K562 (cell line): ENCODE data around the gene NT5C3B. TPM values are rescaled to one million over a fixed set of nuclear protein-coding genes. Genes with fewer than 3 reads are reported as not detected.

Experiments
- IRF9 ChIP-seq: fragments of 450-650 bp; IDR thresholded peaks from 2 replicates; pipeline ENCODE4 v1.6.1; 2016; ENCODE audit warnings: missing biosample characterization, missing genetic modification characterization
- LCOR ChIP-seq: sonication (generic); formaldehyde crosslinking; IDR thresholded peaks from 2 replicates; pipeline ENCODE4 v1.8.0; 2022; ENCODE audit warnings: mild to moderate bottlenecking, missing genetic modification reagents
- MAFF ChIP-seq: IDR thresholded peaks from 2 replicates; pipeline ENCODE4 v1.6.1; 2012; ENCODE audit warnings: low read length, improper control_type of control experiment
- MED1 ChIP-seq: sonication (generic); formaldehyde crosslinking; IDR thresholded peaks from 2 replicates; pipeline ENCODE4 v1.8.1; 2023; ENCODE audit warnings: missing genetic modification reagents, borderline replicate concordance
- MLLT1 ChIP-seq, 2 experiments: fragments of 450-650 bp; IDR thresholded peaks; 2 replicates each; pipeline ENCODE4 v1.6.1; 2016
- MTA1 ChIP-seq: fragments of 450-650 bp; IDR thresholded peaks from 2 replicates; pipeline ENCODE4 v1.6.1; 2017; ENCODE audit warnings: borderline replicate concordance
- NFE2L1 ChIP-seq: fragments of 450-650 bp; IDR thresholded peaks from 2 replicates; pipeline ENCODE4 v1.6.1; 2016; ENCODE audit warnings: missing genetic modification characterization, low read depth, mild to moderate bottlenecking, missing compliant biosample characterization, moderate library complexity, borderline replicate concordance
- POLR2B ChIP-seq: fragments of 450-650 bp; IDR thresholded peaks from 2 replicates; pipeline ENCODE4 v1.6.1; 2018; ENCODE audit warnings: low read depth; ENCODE audit not compliant: partially characterized antibody
- RCOR1 ChIP-seq, 2 experiments: IDR thresholded peaks; 2 replicates each; pipeline ENCODE4 v1.6.1; 2012; ENCODE audit warnings: low read depth in 2 of 2, low read length in 2 of 2, borderline replicate concordance in 1 of 2, improper control_type of control experiment in 1 of 2
- SMAD2 ChIP-seq: fragments of 150-350 bp; IDR thresholded peaks from 2 replicates; pipeline ENCODE4 v1.6.1; 2014; ENCODE audit warnings: low read depth, mild to moderate bottlenecking, low read length
- SMARCE1 ChIP-seq: fragments of 450-650 bp; IDR thresholded peaks from 2 replicates; pipeline ENCODE4 v1.7.1; 2016; ENCODE audit warnings: mild to moderate bottlenecking
- TCF3 ChIP-seq: sonication (generic); formaldehyde crosslinking; IDR thresholded peaks from 2 replicates; pipeline ENCODE4 v1.4.0; 2020; ENCODE audit warnings: mild to moderate bottlenecking, missing genetic modification reagents
- WHSC1 ChIP-seq: IDR thresholded peaks from one replicate; pipeline ENCODE4 v1.6.1; 2012; ENCODE audit warnings: low read length, control low read depth, inconsistent platforms
- ZBTB17 ChIP-seq: fragments of 450-650 bp; formaldehyde crosslinking; IDR thresholded peaks from 2 replicates; pipeline ENCODE4 v1.4.0; 2020; ENCODE audit warnings: mild to moderate bottlenecking
- ZFP91 ChIP-seq: sonication (generic); formaldehyde crosslinking; IDR thresholded peaks from 2 replicates; pipeline ENCODE4 v1.8.0; 2022; ENCODE audit warnings: mild to moderate bottlenecking, missing genetic modification reagents
- ZNF778 ChIP-seq: fragments of 450-650 bp; formaldehyde crosslinking; IDR thresholded peaks from 2 replicates; pipeline ENCODE4 v1.4.0; 2020; ENCODE audit warnings: mild to moderate bottlenecking, moderate library complexity
- polyA plus RNA-seq, 8 experiments: library from polyadenylated mRNA; depleted of rRNA in 4 of 8; stranded (reverse) in 5 of 8; unstranded in 3 of 8; fragments of >200 nt; fragmentation: Nextera tagmentation in 2 of 8; fragmentation: Illumina TruSeq in 1 of 8; extraction: Ambion mirVana in 2 of 8; extraction: Trizol in 1 of 8; gene quantifications; 2 replicates each; pipeline versions ENCODE4 v1.2.1 to v1.2.3, GENCODE V29; 2011 to 2014; ENCODE audit warnings: inconsistent platforms in 1 of 8, missing spikeins in 1 of 8
- total RNA-seq, 7 experiments: library from RNA; depleted of rRNA in 6 of 7; stranded (reverse); fragments of >200 nt in 6 of 7; fragmentation: Illumina TruSeq in 2 of 7; extraction: Trizol in 2 of 7; gene quantifications; 2 replicates each; pipeline versions ENCODE4 v1.2.1 to v1.2.3, GENCODE V29; 2011 to 2021; ENCODE audit warnings: low replicate concordance in 1 of 7
- TF ChIP-seq, protein P1 (sequence below), 2 experiments: IDR thresholded peaks; 2 replicates each; pipeline ENCODE4 v1.6.1; 2011; ENCODE audit warnings: borderline replicate concordance in 1 of 2, control low read depth in 1 of 2, low read depth in 1 of 2, low read length in 1 of 2, mild to moderate bottlenecking in 1 of 2, mixed read lengths in 1 of 2, moderate library complexity in 1 of 2; ENCODE audit not compliant: insufficient read depth in 1 of 2, insufficient read length in 1 of 2, poor library complexity in 1 of 2, severe bottlenecking in 1 of 2; ENCODE audit errors: extremely low read depth in 1 of 2
- TF ChIP-seq, protein P2 (sequence below): fragments of 250-450 bp; sonication (Bioruptor Pico); IDR thresholded peaks from 2 replicates; pipeline ENCODE4 v1.5.0; 2021; ENCODE audit warnings: mild to moderate bottlenecking, moderate library complexity

The NT5C3B gene
- total and polyA plus RNA-seq, 9 of the 15 experiments (the other 6 are each of a cell fraction or from before 2014, with no cell fraction given): 2.0 to 166 (median 85.0) TPM

DNA sequence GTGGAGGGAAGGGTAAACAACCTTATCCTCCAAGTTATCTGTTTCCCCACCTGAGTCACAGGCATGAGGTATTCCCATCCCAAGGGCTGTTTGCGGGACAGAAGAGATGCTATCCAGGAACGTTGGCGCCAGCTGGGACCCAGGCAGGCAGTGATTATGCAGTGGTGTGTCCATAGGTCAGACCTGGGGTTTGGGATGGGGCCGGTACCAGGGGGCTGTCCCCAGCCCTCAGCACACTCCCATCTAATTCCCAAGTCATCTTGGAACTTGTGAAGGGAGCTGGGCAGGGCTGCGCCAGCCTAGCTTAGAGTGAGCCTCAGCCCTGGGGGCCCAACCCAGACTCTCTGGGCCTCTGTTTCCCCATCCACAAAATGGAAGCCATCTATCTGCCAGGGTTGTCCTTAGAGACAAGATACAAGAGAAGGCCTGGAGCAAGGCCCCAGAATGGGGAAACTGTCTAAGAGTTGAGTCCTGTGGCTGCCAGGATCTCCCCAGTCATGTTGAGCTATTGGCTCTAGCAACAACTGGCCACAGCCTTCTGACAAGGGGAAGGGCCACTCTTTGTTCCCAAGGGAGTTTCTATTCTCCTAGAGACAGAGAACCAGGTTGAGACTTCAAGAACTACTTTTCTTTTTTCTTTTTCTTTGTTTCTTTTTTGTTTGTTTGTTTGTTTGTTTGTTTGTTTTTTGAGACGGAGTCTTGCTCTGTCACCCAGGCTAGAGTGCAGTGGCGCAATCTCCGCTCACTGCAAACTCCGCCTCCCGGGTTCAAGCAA, 39.7 kb downstream of the NT5C3B start (continued):
- TF ChIP-seq LCOR (no peak), IRF9 (tag) (no peak), RCOR1 (IDR thresholded peaks at IDR 0.05; ENCODE audit: borderline replicate concordance in 1 of 2, low read depth in 2 of 2, low read length in 2 of 2) (peak in 1 of 2 experiments; percentile 33; a peak in 1 of 4 replicates), MLLT1 (IDR thresholded peaks at IDR 0.05) (no peak), MTA1 (no peak), NFE2L1 (no peak), SMAD2 (no peak), WHSC1 (no peak), TCF3 (CRISPR knock-in tag) (peak; percentile 17; the same call in 1 of the 2 replicates), POLR2B (no peak), SMARCE1 (0 out of 2 replicates have a peak, but pooled peaks have one; percentile 47), MAFF (no peak), MED1 (CRISPR knock-in tag) (no peak), ZBTB17 (no peak), ZNF778 (CRISPR knock-in tag) (no peak), ZFP91 (no peak)
- TF ChIP-seq, protein P1, sequence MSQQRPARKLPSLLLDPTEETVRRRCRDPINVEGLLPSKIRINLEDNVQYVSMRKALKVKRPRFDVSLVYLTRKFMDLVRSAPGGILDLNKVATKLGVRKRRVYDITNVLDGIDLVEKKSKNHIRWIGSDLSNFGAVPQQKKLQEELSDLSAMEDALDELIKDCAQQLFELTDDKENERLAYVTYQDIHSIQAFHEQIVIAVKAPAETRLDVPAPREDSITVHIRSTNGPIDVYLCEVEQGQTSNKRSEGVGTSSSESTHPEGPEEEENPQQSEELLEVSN (IDR thresholded peaks at IDR 0.05; ENCODE audit: borderline replicate concordance in 1 of 2, extremely low read depth in 1 of 2, insufficient read depth in 1 of 2, insufficient read length in 1 of 2, low read depth in 1 of 2, low read length in 1 of 2, poor library complexity in 1 of 2, severe bottlenecking in 1 of 2): no peak
- TF ChIP-seq, protein P2, sequence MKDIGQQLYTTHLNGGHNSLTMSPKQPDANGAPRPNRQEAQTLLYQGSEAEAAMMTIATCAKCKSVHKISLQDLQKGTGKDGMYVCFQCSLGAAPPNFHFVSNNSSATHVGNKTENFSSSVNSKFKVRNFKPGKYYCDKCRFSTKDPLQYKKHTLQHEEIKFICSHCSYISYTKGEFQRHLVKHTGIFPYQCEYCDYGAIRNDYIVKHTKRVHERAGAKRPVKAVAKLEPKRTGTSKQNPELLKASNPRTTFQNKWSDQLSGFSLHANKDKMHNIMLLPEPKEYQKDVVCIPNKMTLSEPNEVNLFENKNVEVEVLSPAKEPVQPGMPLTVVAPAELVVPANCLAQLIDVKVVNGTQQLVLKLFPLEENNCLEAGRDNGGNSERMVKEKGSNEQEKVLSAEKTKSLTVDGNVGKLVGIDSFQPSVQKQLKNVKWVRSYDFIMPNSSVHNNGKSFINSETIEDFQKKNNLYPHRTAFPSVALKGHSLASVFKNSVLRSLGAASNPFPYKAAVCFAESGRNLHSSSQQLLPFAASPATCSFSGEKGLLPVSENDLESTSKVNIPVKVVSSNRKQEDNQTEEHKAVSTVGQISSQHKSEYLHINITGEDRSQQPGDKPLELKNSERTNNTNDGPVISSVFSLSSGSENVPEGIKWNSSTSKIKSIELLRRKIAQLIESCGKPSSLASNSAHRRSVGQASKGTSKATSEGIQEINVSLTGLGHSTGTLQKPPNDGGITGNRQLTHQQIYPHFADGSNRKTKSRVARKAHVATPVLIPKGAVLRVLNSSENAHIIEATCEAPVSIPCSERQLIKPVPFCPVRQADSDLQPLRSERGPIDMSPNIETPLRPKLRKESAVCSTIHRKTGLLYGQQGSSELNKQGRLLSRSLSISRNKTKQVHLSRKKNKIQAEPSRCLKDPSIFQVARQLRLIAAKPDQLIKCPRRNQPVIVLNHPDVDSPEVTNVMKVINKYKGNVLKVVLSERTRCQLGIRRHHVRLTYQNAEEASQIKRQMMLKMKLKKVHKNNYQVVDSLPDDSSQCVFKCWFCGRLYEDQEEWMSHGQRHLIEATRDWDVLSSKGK (CRISPR knock-in tag): no peak
